Placental pericyte (primary cell): Measurements from ENCODE around the gene NDUFB2. TPM values are rescaled to one million over a fixed set of nuclear protein-coding genes. Genes with fewer than 3 reads are reported as not detected.

ENCODE experiments used
- total RNA-seq: library from RNA; depleted of rRNA; stranded (reverse); fragments of >200 nt; gene quantifications from 2 replicates; pipeline ENCODE4 v1.2.3, GENCODE V29; 2012

NDUFB2 gene
- total RNA-seq, result 53.6 and 86.0 TPM in 2 replicates

GRCh38 chr7:140696680-140697446 lies at the start of gene NDUFB2:
Gene NDUFB2, plus strand, starts transcription at chr7:140696708. Its CDS starts 37 bp downstream, at chr7:140696745.

GRCh38 chr7:140672382-140673062 lies 24.0 kb upstream of the NDUFB2 start, which contains the start of gene ADCK2:
Gene ADCK2, plus strand, starts transcription at chr7:140672945. Its CDS starts 386 bp downstream, at chr7:140673331.

Other genes with a start within 250 kb of the NDUFB2 start
- 38.2 and 79.4 TPM in 2 replicates for gene MKRN1, start 217.2 kb upstream of the NDUFB2 start, total RNA-seq
- 0.44 and 18.0 TPM in 2 replicates for gene DENND2A, start 55.9 kb upstream of the NDUFB2 start, total RNA-seq
- 19.2 and 21.0 TPM in 2 replicates for gene ADCK2, start 23.8 kb upstream of the NDUFB2 start, total RNA-seq
- gene BRAF, start 228.2 kb downstream of the NDUFB2 start, total RNA-seq, result 24.3 and 27.1 TPM in 2 replicates